Activated T-cell treated with anti-CD3 and anti-CD28 coated beads for 24 hours (primary cell): ENCODE measurements around the gene PGAM5.

Experiments
- DNase-seq: peaks from one replicate; pipeline ENCODE4 v3.0.0-alpha.2; 2020; ENCODE audit warnings: low read depth

Gene PGAM5

DNA sequence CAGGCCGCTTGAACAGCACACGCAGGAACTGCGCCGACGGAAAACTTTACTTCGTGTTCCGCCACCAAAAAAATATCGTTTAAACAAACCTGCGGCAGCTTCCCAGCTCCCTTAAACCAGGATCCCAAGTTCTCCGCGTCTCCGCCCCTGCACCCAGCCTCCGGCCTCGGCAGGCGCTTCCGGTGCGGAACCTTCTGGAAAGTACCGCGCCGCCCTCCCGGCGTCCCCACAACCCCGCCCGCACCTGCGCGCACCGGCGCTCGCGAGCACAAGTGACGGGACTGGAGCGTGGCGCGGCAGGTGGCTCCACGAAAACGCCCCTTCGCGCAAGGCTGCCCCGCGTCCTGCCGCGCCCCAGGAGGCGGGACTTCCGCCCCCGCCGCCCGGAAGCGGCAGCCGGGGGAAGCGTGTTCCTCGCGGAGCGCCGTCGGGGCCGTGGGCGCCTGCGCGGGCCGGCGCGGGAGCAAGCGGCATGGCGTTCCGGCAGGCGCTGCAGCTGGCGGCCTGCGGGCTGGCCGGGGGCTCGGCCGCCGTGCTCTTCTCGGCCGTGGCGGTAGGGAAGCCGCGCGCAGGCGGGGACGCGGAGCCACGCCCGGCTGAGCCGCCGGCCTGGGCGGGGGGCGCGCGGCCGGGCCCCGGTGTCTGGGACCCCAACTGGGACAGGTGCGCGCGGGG lies at the start of gene PGAM5:
TSS of gene PGAM5 (plus strand) at position 438 of the 675 bp plus-strand sequence. CDS start at position 473, 35 bp downstream.
- DNase-seq: peak; percentile 83

GRCh38 chr12:132660996-132661395 lies 49.6 kb upstream of the PGAM5 start:
- no peak for DNase-seq

GRCh38 chr12:132661972-132662371 lies 48.7 kb upstream of the PGAM5 start:
- no peak for DNase-seq

- no peak for DNase-seq
Measured at GRCh38 chr12:132662901-132663755, 47.5 kb upstream of the PGAM5 start.

- DNase-seq: no peak
Measured at GRCh38 chr12:132664206-132665148, 46.2 kb upstream of the PGAM5 start.

- DNase-seq: no peak
Measured at GRCh38 chr12:132665149-132665491, 45.5 kb upstream of the PGAM5 start.

- no peak for DNase-seq
Measured at GRCh38 chr12:132665794-132666193, 44.8 kb upstream of the PGAM5 start.

- no peak for DNase-seq
Measured at GRCh38 chr12:132668191-132669088, 42.2 kb upstream of the PGAM5 start.

- DNase-seq: no peak
Measured at GRCh38 chr12:132669166-132669879, 41.3 kb upstream of the PGAM5 start.

DNA sequence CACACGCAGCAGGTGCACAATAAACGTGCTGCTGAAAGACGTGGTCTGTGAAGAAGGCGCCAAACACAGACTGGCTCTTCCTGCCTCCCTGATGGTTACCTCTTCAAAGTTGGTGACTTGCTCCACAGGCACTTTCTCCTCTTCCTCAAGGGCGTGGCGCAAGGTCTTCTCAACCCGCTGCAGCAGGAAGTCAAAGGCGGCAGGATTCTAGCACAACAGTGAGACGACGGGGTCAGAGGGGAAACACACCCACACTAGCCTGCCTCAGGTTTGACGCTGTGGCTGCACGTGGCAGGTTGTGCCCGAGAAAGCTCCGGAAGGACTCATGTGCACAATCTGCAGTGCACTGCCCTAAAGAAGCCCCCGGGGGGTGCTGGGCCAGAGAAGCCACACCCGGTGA lies 38.5 kb upstream of the PGAM5 start:
- no peak for DNase-seq

GRCh38 chr12:132672678-132673077 lies 38.0 kb upstream of the PGAM5 start:
- DNase-seq: no peak

DNA sequence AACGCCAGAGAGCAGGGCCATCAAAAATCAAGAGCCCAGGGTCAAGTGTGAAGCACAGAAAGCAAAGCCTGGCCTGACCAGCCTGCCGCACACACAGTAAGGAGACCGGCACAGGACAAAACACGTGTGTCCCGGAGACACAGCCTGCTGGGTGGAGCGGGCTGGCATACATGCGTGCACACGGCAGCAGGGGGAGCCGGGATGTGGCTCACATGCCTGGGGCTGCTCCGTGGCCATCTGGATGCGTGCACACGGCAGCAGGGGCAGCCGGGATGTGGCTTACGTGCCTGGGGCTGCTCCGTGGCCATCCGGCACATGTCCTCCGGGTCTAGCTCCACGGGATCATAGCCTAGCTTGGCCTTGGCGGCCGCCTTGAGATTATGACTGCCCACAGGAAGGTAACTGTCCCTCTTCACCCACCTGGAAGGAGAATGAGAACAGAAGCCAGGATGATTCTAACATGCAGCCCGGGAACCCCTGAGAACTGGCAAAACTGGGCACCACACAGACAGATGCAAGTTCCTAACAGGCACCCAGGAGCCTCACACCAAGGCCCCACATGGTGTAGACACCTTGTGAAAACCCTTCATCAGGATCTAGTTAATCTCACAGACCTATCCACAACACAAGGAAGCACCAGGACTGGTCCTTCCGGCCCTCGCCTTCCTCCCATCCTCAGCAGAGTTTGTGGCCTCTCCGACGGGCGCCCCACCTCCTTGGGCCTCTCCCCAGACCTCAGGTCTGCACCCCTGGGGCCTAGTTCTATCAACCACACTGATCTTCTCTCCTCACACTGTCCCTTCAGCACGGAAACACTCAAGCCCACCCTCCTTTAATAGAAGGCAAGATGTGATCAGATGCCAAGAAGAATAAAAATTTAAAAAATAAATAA lies 37.1 kb upstream of the PGAM5 start:
- no peak for DNase-seq

GRCh38 chr12:132674561-132674960 lies 36.1 kb upstream of the PGAM5 start:
- DNase-seq: no peak

- DNase-seq: no peak
Measured at GRCh38 chr12:132675757-132676432, 34.7 kb upstream of the PGAM5 start.

- no peak for DNase-seq
Measured at GRCh38 chr12:132677492-132677891, 33.1 kb upstream of the PGAM5 start.

- DNase-seq: no peak
Measured at GRCh38 chr12:132685400-132685799, 25.2 kb upstream of the PGAM5 start.

GRCh38 chr12:132686825-132687210 lies 23.8 kb upstream of the PGAM5 start:
- no peak for DNase-seq

GRCh38 chr12:132687211-132688164 lies 23.2 kb upstream of the PGAM5 start, which contains the start of the genes POLE and PXMP2:
Gene POLE, minus strand, starts transcription at chr12:132687342. Its CDS starts 27 bp downstream, at chr12:132687315.
Gene PXMP2, plus strand, starts transcription at chr12:132687587. Its CDS starts 84 bp downstream, at chr12:132687671.
- peak; percentile 94 for DNase-seq
